Right lobe of liver (tissue), 4 donors: ENCODE data around the gene DPAGT1.

ENCODE experiments used
- POLR2A ChIP-seq: fragments of 450-650 bp; IDR thresholded peaks from one replicate; pipeline ENCODE4 v1.6.1; 2017; ENCODE audit warnings: antibody characterized with exemption, mild to moderate bottlenecking
- TF ChIP-seq, protein P1 (sequence below), 4 donors: fragments of 200-600 bp in 3 of 4; fragments of 450-650 bp in 1 of 4; IDR thresholded peaks; one replicate each; pipeline versions ENCODE4 v1.5.1 to v1.8.0; 2016 to 2022; ENCODE audit warnings: antibody characterized with exemption in 4 of 4, mild to moderate bottlenecking in 2 of 4
- donor health status: DM: no; HTN: no; CAD: no.
- donor health status: DM: no; HTN: no; CAD: no.
- donor health status: DM: no; HTN: yes; CAD: no.

DNA sequence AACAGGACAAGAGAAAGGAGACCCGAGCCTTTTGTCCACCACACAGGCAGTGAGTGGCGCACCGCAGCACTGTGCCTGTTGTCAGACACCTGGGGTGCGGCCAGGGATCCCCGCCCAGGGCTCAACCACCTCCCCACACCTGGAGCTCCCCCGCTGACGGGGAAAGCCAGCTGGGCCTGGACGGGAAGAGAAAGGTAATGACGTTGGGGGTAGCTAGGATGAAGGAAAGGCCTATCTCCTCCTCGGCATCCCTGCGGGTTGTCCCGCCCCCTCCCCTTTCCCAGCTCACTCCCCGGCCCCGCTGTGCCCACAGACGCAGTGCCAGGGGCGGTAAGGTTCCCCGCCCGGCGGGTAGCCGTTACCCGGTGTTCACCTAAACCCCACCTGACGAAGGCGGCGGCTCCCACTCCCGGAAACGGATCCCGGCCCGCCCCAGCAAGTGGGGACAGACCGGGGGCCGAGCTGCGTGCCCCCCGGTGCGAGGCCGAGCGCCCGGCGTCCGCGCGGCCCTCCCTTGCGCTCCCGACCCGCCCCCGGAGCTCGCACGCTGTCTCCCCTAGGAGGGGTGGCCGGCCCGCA is 45.1 kb downstream of the DPAGT1 start:
- TF ChIP-seq POLR2A = no peak
- TF ChIP-seq, protein P1, sequence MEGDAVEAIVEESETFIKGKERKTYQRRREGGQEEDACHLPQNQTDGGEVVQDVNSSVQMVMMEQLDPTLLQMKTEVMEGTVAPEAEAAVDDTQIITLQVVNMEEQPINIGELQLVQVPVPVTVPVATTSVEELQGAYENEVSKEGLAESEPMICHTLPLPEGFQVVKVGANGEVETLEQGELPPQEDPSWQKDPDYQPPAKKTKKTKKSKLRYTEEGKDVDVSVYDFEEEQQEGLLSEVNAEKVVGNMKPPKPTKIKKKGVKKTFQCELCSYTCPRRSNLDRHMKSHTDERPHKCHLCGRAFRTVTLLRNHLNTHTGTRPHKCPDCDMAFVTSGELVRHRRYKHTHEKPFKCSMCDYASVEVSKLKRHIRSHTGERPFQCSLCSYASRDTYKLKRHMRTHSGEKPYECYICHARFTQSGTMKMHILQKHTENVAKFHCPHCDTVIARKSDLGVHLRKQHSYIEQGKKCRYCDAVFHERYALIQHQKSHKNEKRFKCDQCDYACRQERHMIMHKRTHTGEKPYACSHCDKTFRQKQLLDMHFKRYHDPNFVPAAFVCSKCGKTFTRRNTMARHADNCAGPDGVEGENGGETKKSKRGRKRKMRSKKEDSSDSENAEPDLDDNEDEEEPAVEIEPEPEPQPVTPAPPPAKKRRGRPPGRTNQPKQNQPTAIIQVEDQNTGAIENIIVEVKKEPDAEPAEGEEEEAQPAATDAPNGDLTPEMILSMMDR (IDR thresholded peaks at IDR 0.05) = no peak
